ENCODE measurements around the gene RAD51. TPM values are rescaled to one million over a fixed set of nuclear protein-coding genes. Genes with fewer than 3 reads are reported as not detected.

Gene RAD51
- total RNA-seq, 1 donor from 2014 or later = 4.1 TPM

DNA sequence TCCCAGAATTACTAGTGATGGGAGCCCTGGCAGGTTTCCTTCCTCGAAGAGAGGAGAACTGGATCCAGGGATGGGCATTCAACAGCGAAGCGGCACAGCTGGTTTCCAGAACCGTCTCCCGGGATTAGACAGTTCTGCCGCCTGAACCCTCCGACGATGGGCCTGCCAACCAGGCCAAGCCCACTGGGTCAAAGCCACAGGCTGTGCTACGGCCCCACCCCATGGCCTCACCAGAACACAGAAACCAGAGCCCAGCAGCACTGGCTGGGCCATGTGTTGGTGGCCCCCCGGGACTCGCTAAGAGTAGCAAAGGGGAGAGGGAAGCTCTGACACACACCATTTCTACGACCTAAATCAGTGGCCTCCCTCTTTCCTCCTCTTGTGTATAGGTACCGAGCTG lies 77.0 kb downstream of the RAD51 start:
- no peak for ATAC-seq (ENCODE audit: low read depth)
- TF ChIP-seq, protein P1, sequence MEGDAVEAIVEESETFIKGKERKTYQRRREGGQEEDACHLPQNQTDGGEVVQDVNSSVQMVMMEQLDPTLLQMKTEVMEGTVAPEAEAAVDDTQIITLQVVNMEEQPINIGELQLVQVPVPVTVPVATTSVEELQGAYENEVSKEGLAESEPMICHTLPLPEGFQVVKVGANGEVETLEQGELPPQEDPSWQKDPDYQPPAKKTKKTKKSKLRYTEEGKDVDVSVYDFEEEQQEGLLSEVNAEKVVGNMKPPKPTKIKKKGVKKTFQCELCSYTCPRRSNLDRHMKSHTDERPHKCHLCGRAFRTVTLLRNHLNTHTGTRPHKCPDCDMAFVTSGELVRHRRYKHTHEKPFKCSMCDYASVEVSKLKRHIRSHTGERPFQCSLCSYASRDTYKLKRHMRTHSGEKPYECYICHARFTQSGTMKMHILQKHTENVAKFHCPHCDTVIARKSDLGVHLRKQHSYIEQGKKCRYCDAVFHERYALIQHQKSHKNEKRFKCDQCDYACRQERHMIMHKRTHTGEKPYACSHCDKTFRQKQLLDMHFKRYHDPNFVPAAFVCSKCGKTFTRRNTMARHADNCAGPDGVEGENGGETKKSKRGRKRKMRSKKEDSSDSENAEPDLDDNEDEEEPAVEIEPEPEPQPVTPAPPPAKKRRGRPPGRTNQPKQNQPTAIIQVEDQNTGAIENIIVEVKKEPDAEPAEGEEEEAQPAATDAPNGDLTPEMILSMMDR (IDR thresholded peaks at IDR 0.05) = no peak
- ChIA-PET CTCF (interaction anchor here (1.0 to 6.6 kb wide), 2 partner anchors 10 to 25 kb away, joined by 5 to 45 read pairs; no protein-coding TSS in a partner anchor), POLR2A (interaction anchor here (0.9 to 1.0 kb wide), 2 partner anchors 35 to 77 kb away, joined by 3 to 8 read pairs; partner anchors contain the start of genes RAD51 and ZFYVE19)
- H3K36me3 Mint-ChIP-seq (ENCODE audit: low read depth) = peaks cover 44% of the 10 kb centered on the region
- H3K27me3 Mint-ChIP-seq = no peaks in the 10 kb centered on the region
- H3K4me3 Mint-ChIP-seq = no peak overlapping the region
- H3K4me1 Mint-ChIP-seq = peaks cover 47% of the 10 kb centered on the region
- H3K9me3 Mint-ChIP-seq = no peaks in the 10 kb centered on the region
- DNase-seq = no peak
- H3K27ac Mint-ChIP-seq = peak overlapping the region; percentile 60
- intact Hi-C loops (cut with micrococcal nuclease) = no loop called here

DNA sequence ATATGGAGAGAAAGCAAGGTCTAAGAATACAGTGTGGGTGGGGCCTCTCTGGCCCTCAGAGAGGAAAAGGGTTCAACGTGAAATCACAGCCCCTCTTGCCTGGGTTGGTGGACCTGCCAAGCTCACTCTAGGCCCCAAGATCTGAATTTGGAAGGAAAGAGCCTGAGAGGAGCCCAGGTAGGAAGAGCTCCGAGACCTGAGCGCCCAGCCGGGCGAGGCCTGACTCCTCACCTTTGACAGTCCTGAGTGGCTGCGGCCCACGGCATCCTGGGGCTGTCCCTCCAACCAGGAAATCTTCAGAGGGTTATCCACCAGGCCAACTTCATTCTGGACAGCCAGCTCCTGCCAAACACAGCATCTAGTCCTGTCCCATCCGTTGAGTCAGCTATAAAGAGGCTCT lies 78.5 kb downstream of the RAD51 start:
- intact Hi-C loops (cut with micrococcal nuclease) = no loop called here
- ChIA-PET CTCF (interaction anchor here (0.7 kb wide), 1 partner anchor 9 kb away, joined by 3 read pairs; no protein-coding TSS in a partner anchor), POLR2A (interaction anchor here (0.7 kb wide), 2 partner anchors 16 to 1199 kb away, joined by 5 to 8 read pairs; no protein-coding TSS in a partner anchor)
- Mint-ChIP-seq H3K27me3 (no peaks in the 10 kb centered on the region), H3K9me3 (no peaks in the 10 kb centered on the region), H3K36me3 (ENCODE audit: low read depth) (peaks cover 46% of the 10 kb centered on the region), H3K4me3 (no peak overlapping the region), H3K4me1 (peaks cover 42% of the 10 kb centered on the region), H3K27ac (no peak overlapping the region)
- ATAC-seq (ENCODE audit: low read depth) (no peak), DNase-seq (no peak)
- TF ChIP-seq, protein P1 (IDR thresholded peaks at IDR 0.05) = no peak

DNA sequence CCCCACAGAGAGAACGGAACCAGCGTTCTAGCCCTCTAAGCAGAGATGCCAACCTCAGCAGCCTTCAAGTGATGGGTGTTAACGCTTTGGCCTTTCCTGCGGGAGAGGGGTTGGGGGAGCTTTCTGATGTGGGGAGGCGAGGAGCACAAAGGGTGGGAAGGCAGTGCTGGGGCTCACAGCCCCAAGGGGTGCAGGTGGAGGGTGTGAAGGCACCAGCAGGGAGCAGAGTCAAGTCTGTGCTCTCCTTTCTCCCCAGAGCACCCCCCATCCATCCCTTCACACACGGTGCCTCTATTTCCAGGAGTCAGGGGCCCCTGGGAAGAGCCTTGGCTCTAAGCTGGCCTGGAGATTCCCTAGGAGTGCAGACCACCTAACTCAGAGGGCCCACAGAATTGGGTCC lies 78.9 kb downstream of the RAD51 start:
- peaks cover 46% of the 10 kb centered on the region for H3K36me3 Mint-ChIP-seq (ENCODE audit: low read depth)
- DNase-seq (no peak), ATAC-seq (ENCODE audit: low read depth) (no peak)
- H3K4me1 Mint-ChIP-seq = peaks cover 38% of the 10 kb centered on the region
- intact Hi-C loops (cut with micrococcal nuclease) = no loop called here
- POLR2A ChIA-PET = no interaction called here
- TF ChIP-seq, protein P1 (IDR thresholded peaks at IDR 0.05) = no peak
- no peak overlapping the region for H3K27ac Mint-ChIP-seq
- no peaks in the 10 kb centered on the region for H3K27me3 Mint-ChIP-seq
- CTCF ChIA-PET = interaction anchor here (0.7 kb wide), 1 partner anchor 9 kb away, joined by 3 read pairs; no protein-coding TSS in a partner anchor
- H3K4me3 Mint-ChIP-seq = no peak overlapping the region
- H3K9me3 Mint-ChIP-seq = no peaks in the 10 kb centered on the region

DNA sequence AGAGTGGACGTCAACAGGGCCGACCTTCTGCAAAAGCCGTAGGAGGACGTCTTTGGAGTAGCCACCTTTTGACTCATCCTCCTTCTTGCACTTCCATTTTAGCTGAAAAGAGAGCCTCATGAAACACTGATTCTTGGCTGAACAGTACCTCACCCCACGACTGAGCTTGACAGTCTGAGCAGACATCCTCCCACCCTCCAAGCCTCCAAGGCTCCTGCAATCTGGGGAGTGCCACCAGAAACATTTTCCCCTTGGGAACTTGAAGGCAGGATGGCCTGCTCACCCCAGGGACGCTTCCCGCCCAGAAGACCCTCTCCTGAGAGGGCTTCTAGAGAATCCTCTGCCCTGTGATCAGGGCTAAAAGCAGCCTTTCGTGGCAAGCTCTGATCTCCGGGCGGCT lies 80.0 kb downstream of the RAD51 start:
- H3K27ac Mint-ChIP-seq = no peak overlapping the region
- H3K36me3 Mint-ChIP-seq (ENCODE audit: low read depth) = peaks cover 53% of the 10 kb centered on the region
- ChIA-PET CTCF (no interaction called here), POLR2A (interaction anchor here (2.4 kb wide), 1 partner anchor 11 kb away, joined by 7 read pairs; the partner anchor contains the start of gene GCHFR)
- peaks cover 26% of the 10 kb centered on the region for H3K4me1 Mint-ChIP-seq
- ATAC-seq (ENCODE audit: low read depth) (no peak), DNase-seq (no peak)
- intact Hi-C loops (cut with micrococcal nuclease) = no loop called here
- H3K4me3 Mint-ChIP-seq = no peak overlapping the region
- no peaks in the 10 kb centered on the region for H3K27me3 Mint-ChIP-seq
- TF ChIP-seq, protein P1 (IDR thresholded peaks at IDR 0.05) = no peak
- H3K9me3 Mint-ChIP-seq = no peaks in the 10 kb centered on the region

DNA sequence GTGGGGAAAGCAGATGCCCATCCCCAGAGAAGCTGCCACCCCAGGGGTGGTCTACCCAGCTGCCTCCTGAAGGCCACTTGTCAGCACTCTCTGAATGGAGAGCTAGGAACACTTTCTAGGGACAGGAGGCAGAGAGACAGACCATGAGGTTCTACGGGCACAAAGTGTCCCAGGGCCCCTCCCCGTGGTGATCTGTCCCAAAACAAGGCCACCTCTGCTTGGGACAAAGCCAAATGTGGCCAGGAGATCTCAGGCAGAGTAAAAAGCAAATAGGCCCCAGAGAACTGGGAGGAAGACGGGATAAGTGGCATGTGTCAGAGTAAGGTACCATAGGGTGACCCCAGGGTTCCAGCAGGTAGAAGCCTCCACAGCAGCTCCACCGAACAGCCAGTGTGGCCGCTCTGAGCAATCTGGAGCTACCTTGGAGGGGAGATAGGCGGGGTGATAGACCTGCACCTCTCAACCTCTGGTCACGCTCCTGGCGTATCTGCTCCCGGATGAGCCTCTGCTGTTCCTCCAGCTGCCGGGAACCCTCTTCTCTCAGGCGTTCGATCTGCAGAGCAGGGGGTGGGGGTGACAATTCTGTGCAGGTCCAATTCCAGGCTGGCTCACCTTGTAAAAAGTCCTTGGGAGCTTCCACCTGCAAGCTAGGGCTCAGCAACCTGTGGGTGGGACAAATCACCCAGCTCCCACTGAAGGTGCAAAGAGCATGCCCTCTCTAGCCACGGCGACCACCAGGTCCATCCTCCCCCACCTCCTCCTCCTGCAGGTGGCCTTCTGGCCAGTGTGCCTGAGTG lies 81.0 kb downstream of the RAD51 start:
- no peak for DNase-seq
- peaks cover 56% of the 10 kb centered on the region for H3K36me3 Mint-ChIP-seq (ENCODE audit: low read depth)
- H3K4me3 Mint-ChIP-seq = no peak overlapping the region
- H3K4me1 Mint-ChIP-seq = peaks cover 19% of the 10 kb centered on the region
- no peaks in the 10 kb centered on the region for H3K9me3 Mint-ChIP-seq
- H3K27me3 Mint-ChIP-seq = no peaks in the 10 kb centered on the region
- CTCF ChIA-PET = interaction anchor here (1.4 kb wide), 1 partner anchor 28 kb away, joined by 3 read pairs; no protein-coding TSS in a partner anchor
- intact Hi-C loops (cut with micrococcal nuclease) = no loop called here
- H3K27ac Mint-ChIP-seq = no peak overlapping the region
- no peak for ATAC-seq (ENCODE audit: low read depth)
- POLR2A ChIA-PET = interaction anchor here (0.5 to 2.4 kb wide), 4 partner anchors 12 to 123 kb away, joined by 3 to 7 read pairs (median 4); partner anchors contain the start of genes GCHFR and RAD51
- TF ChIP-seq, protein P1 (IDR thresholded peaks at IDR 0.05) = no peak

Data from activated B cell treated with CpG ODN at 0.5 μM for 24 hours (primary cell).